HepG2 (cell line): ENCODE data around the gene SYNGR2. TPM values are rescaled to one million over a fixed set of nuclear protein-coding genes. Genes with fewer than 3 reads are reported as not detected.

Source experiments
- ATF7 ChIP-seq, 2 experiments: fragments of 450-650 bp in 1 of 2; sonication (generic) in 1 of 2; formaldehyde crosslinking in 1 of 2; IDR thresholded peaks; 2 replicates each; pipeline versions ENCODE4 v1.4.0 to v1.6.1; 2016 to 2020; ENCODE audit warnings: antibody characterized with exemption in 1 of 2, mild to moderate bottlenecking in 1 of 2, missing genetic modification reagents in 1 of 2
- REST ChIP-seq, 2 experiments: IDR thresholded peaks; 2 replicates each; pipeline ENCODE4 v1.6.1; 2011 to 2012; ENCODE audit warnings: low read length in 2 of 2, borderline replicate concordance in 1 of 2, low read depth in 1 of 2, mild to moderate bottlenecking in 1 of 2, moderate library complexity in 1 of 2
- RXRB ChIP-seq: IDR thresholded peaks from 2 replicates; pipeline ENCODE4 v1.6.1; 2016; ENCODE audit warnings: borderline replicate concordance, missing genetic modification reagents, missing compliant biosample characterization
- SATB2 ChIP-seq: sonication (generic); formaldehyde crosslinking; IDR thresholded peaks from 2 replicates; pipeline ENCODE4 v1.5.0; 2020; ENCODE audit warnings: missing genetic modification reagents
- SRSF1 ChIP-seq: fragments of 200-400 bp; formaldehyde crosslinking; optimal IDR thresholded peaks from 2 replicates; pipeline ENCODE3; 2017; ENCODE audit warnings: mild to moderate bottlenecking, low read depth, low read length, moderate library complexity
- TOPORS ChIP-seq: sonication (generic); formaldehyde crosslinking; IDR thresholded peaks from 2 replicates; pipeline ENCODE4 v1.8.0; 2023; ENCODE audit warnings: mild to moderate bottlenecking, missing genetic modification reagents
- TP53 ChIP-seq: sonication (generic); formaldehyde crosslinking; conservative IDR thresholded peaks from 2 replicates; pipeline ENCODE4 v1.4.0; 2020; ENCODE audit warnings: missing genetic modification reagents
- ZNF275 ChIP-seq: sonication (generic); formaldehyde crosslinking; IDR thresholded peaks from 2 replicates; pipeline ENCODE4 v1.8.0; 2022; ENCODE audit warnings: missing genetic modification reagents, mild to moderate bottlenecking, inconsistent platforms, borderline replicate concordance
- ZNF281 ChIP-seq: sonication (generic); formaldehyde crosslinking; IDR thresholded peaks from 2 replicates; pipeline ENCODE4 v1.4.0; 2020; ENCODE audit warnings: missing genetic modification reagents, borderline replicate concordance
- ZNF33B ChIP-seq: sonication (generic); formaldehyde crosslinking; IDR thresholded peaks from 2 replicates; pipeline ENCODE4 v1.5.1; 2020; ENCODE audit warnings: mild to moderate bottlenecking, missing genetic modification reagents
- ZNF34 ChIP-seq: sonication (generic); formaldehyde crosslinking; IDR thresholded peaks from 2 replicates; pipeline ENCODE4 v1.4.0; 2020; ENCODE audit warnings: mild to moderate bottlenecking, missing genetic modification reagents, borderline replicate concordance
- ZNF44 ChIP-seq: sonication (generic); formaldehyde crosslinking; IDR thresholded peaks from 2 replicates; pipeline ENCODE4 v1.5.1; 2020; ENCODE audit warnings: mild to moderate bottlenecking, missing genetic modification reagents
- polyA plus RNA-seq, 8 experiments: library from polyadenylated mRNA; depleted of rRNA in 3 of 8; stranded (reverse) in 7 of 8; unstranded in 1 of 8; fragments of >200 nt; fragmentation: Illumina TruSeq in 4 of 8; extraction: Trizol in 4 of 8; gene quantifications; 2 replicates each; pipeline versions ENCODE4 v1.2.1 to v1.2.3, GENCODE V29; 2011 to 2016; ENCODE audit warnings: low read depth in 4 of 8, missing spikeins in 1 of 8, mixed read lengths in 1 of 8; ENCODE audit not compliant: insufficient read depth in 1 of 8
- total RNA-seq, 5 experiments: library from RNA; depleted of rRNA; stranded (reverse); fragments of >200 nt; fragmentation: Illumina TruSeq; extraction: Trizol; gene quantifications; 2 replicates each; pipeline ENCODE4 v1.2.3, GENCODE V29; 2016; ENCODE audit warnings: low read depth in 1 of 5
- TF ChIP-seq, protein P1 (sequence below): sonication (generic); formaldehyde crosslinking; IDR thresholded peaks from 2 replicates; pipeline ENCODE4 v1.4.0; 2020; ENCODE audit warnings: missing genetic modification reagents

Gene SYNGR2
- total and polyA plus RNA-seq, 2 of the 13 experiments (the other 11 are each of a cell fraction or from before 2014, with no cell fraction given), result 46.7 to 170 TPM

GRCh38 chr17:78144736-78145641, 23.4 kb upstream of the SYNGR2 start (continued):
- TF ChIP-seq ATF7 (IDR thresholded peaks at IDR 0.05), result no peak
- TF ChIP-seq ATF7 (CRISPR knock-in tag; IDR thresholded peaks at IDR 0.05), result no peak
- TF ChIP-seq ZNF44 (CRISPR knock-in tag), result no peak
- TF ChIP-seq ZNF275, result peak; percentile 83; the same call in 1 of the 2 replicates
- TF ChIP-seq ZNF34 (CRISPR knock-in tag), result no peak
- no peak; the same call in 1 of the 2 replicates for TF ChIP-seq ZNF33B (CRISPR knock-in tag)
- peak in 1 of 2 experiments; percentile 59; a peak in 1 of 4 replicates for TF ChIP-seq REST (IDR thresholded peaks at IDR 0.05; ENCODE audit: borderline replicate concordance in 1 of 2, low read depth in 1 of 2, low read length in 2 of 2)
- TF ChIP-seq SATB2, result no peak
- peak; percentile 69; the same call in 1 of the 2 replicates for TF ChIP-seq TP53 (CRISPR knock-in tag)
- peak; percentile 83 for TF ChIP-seq RXRB (CRISPR knock-in tag)
- peak; percentile 56; the same call in 1 of the 2 replicates for TF ChIP-seq TOPORS
- peak; percentile 60; the same call in 1 of the 2 replicates for TF ChIP-seq ZNF281 (CRISPR knock-in tag)
- no peak for TF ChIP-seq SRSF1
- TF ChIP-seq, protein P1, sequence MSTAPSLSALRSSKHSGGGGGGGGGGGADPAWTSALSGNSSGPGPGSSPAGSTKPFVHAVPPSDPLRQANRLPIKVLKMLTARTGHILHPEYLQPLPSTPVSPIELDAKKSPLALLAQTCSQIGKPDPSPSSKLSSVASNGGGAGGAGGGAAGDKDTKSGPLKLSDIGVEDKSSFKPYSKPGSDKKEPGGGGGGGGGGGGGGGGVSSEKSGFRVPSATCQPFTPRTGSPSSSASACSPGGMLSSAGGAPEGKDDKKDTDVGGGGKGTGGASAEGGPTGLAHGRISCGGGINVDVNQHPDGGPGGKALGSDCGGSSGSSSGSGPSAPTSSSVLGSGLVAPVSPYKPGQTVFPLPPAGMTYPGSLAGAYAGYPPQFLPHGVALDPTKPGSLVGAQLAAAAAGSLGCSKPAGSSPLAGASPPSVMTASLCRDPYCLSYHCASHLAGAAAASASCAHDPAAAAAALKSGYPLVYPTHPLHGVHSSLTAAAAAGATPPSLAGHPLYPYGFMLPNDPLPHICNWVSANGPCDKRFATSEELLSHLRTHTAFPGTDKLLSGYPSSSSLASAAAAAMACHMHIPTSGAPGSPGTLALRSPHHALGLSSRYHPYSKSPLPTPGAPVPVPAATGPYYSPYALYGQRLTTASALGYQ (CRISPR knock-in tag), result peak; percentile 47; the same call in 1 of the 2 replicates
